Prostate gland (tissue), 2 donors: ENCODE measurements around the gene DNAJB4.

Experiments
- POLR2A ChIP-seq: fragments of 450-650 bp; IDR thresholded peaks from one replicate; pipeline ENCODE4 v1.6.1; 2016; ENCODE audit warnings: antibody characterized with exemption, mild to moderate bottlenecking
- POLR2AphosphoS5 ChIP-seq: sonication (generic); formaldehyde crosslinking; IDR thresholded peaks from one replicate; pipeline ENCODE4 v1.6.1; 2017; ENCODE audit warnings: antibody characterized with exemption
- TF ChIP-seq, protein P1 (sequence below), 4 experiments: fragments of 200-600 bp in 2 of 4; fragments of 450-650 bp in 2 of 4; sonication (generic) in 2 of 4; IDR thresholded peaks; 1 replicate in 3 of 4; 2 replicates in 1 of 4; pipeline ENCODE4 v1.5.1; 2016 to 2019; ENCODE audit warnings: antibody characterized with exemption in 4 of 4, mild to moderate bottlenecking in 2 of 4, moderate library complexity in 2 of 4

DNA sequence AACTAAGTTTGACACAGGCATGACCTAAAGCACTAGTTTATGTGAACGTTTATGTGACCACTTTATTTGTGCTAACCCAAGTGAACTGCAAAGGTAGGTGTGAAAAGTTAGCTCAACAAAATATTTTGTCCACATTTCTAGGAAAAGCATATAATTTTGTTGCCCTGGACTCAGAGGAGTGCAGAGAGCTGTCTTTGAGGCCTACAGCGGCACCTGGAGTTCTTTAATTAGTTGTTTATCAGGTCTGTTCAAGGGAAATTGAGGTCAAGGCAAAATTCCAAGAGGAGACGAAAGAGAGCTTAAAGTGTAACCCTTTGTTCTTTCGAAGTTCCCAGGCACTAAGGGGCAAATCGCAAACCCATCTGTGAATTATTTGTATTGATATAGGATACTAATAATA, 42.4 kb downstream of the DNAJB4 start:
- TF ChIP-seq, protein P1, sequence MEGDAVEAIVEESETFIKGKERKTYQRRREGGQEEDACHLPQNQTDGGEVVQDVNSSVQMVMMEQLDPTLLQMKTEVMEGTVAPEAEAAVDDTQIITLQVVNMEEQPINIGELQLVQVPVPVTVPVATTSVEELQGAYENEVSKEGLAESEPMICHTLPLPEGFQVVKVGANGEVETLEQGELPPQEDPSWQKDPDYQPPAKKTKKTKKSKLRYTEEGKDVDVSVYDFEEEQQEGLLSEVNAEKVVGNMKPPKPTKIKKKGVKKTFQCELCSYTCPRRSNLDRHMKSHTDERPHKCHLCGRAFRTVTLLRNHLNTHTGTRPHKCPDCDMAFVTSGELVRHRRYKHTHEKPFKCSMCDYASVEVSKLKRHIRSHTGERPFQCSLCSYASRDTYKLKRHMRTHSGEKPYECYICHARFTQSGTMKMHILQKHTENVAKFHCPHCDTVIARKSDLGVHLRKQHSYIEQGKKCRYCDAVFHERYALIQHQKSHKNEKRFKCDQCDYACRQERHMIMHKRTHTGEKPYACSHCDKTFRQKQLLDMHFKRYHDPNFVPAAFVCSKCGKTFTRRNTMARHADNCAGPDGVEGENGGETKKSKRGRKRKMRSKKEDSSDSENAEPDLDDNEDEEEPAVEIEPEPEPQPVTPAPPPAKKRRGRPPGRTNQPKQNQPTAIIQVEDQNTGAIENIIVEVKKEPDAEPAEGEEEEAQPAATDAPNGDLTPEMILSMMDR (IDR thresholded peaks at IDR 0.05) = no peak
- TF ChIP-seq POLR2AphosphoS5 (no peak), POLR2A (no peak)
